Stimulated activated CD8-positive, alpha-beta memory T cell treated with anti-CD3 and anti-CD28 coated beads, Interleukin-12 subunit alpha, Interleukin-12 subunit beta, amount 100 ng/mL, for 24 hours (primary cell): ENCODE results near the gene CFI.

ENCODE experiments used
- DNase-seq: peaks from one replicate; pipeline ENCODE4 v3.0.0-alpha.2; 2020; ENCODE audit errors: extremely low read depth

The CFI gene

GRCh38 chr4:109801895-109802319 lies at the start of gene CFI:
TSS of gene CFI (minus strand) at chr4:109801999. CDS start at chr4:109801971, 28 bp downstream.
- DNase-seq, result no peak

- no peak for DNase-seq
These were observed 48.8 kb upstream of the CFI start for GRCh38 chr4:109850601-109851000.

GRCh38 chr4:109848501-109848900 lies 46.7 kb upstream of the CFI start:
- no peak for DNase-seq

- no peak for DNase-seq
These were observed 46.2 kb upstream of the CFI start, which contains the start of gene LRIT3 for GRCh38 chr4:109847896-109848442. TSS of gene LRIT3 (plus strand) at chr4:109848107. CDS start at chr4:109848202, 95 bp downstream.

GRCh38 chr4:109846395-109847098 lies 44.7 kb upstream of the CFI start:
- DNase-seq, result no peak

GRCh38 chr4:109836985-109837384 lies 35.2 kb upstream of the CFI start:
- DNase-seq, result no peak

GRCh38 chr4:109833756-109834155 lies 32.0 kb upstream of the CFI start:
- no peak for DNase-seq

GRCh38 chr4:109827672-109828071 lies 25.9 kb upstream of the CFI start, which contains the start of gene RRH:
TSS of gene RRH (plus strand) at chr4:109827972. CDS start at chr4:109828028, 56 bp downstream.
- DNase-seq, result no peak

- no peak for DNase-seq
These were observed 24.9 kb upstream of the CFI start for GRCh38 chr4:109826719-109827118.

- no peak for DNase-seq
These were observed 19.4 kb upstream of the CFI start for GRCh38 chr4:109821185-109821584.

- no peak for DNase-seq
These were observed 18.8 kb upstream of the CFI start for GRCh38 chr4:109820563-109820962.

GRCh38 chr4:109818268-109818667 lies 16.5 kb upstream of the CFI start:
- DNase-seq, result no peak

GRCh38 chr4:109816894-109817293 lies 15.1 kb upstream of the CFI start:
- no peak for DNase-seq

GRCh38 chr4:109816082-109816442 lies 14.3 kb upstream of the CFI start:
- peak; percentile 3 for DNase-seq

- peak; percentile 69 for DNase-seq
These were observed 13.6 kb upstream of the CFI start, which contains the start of gene GAR1 for GRCh38 chr4:109815151-109816081. TSS of gene GAR1 (plus strand) at chr4:109815762. CDS start at chr4:109816165, 403 bp downstream.

GRCh38 chr4:109811707-109812106 lies 9.9 kb upstream of the CFI start:
- DNase-seq, result no peak

GRCh38 chr4:109810552-109811387 lies 9.0 kb upstream of the CFI start:
- no peak for DNase-seq

- DNase-seq, result no peak
These were observed 7.9 kb upstream of the CFI start for GRCh38 chr4:109809655-109810054.

GRCh38 chr4:109803924-109804571 lies 2.2 kb upstream of the CFI start:
- DNase-seq, result no peak

- no peak for DNase-seq
These were observed 555 bp downstream of the CFI start for GRCh38 chr4:109801099-109801789.
